KMS-11 (cell line): Measurements from ENCODE around the gene DLG2.

Experiments used
- H2AFZ ChIP-seq: fragments of 200-600 bp; sonication (generic); 2 replicates; pipeline ENCODE4 v1.6.1; 2016; ENCODE audit warnings: antibody characterized with exemption, mixed run types, low read depth
- H3K27ac ChIP-seq: fragments of 200-600 bp; sonication (generic); 2 replicates; pipeline ENCODE4 v1.6.1; 2016; ENCODE audit warnings: mild to moderate bottlenecking, mixed run types
- H3K27me3 ChIP-seq: fragments of 200-600 bp; sonication (generic); 2 replicates; pipeline ENCODE4 v1.6.1; 2017; ENCODE audit warnings: mild to moderate bottlenecking, low read depth, mixed run types, moderate library complexity; ENCODE audit not compliant: insufficient read depth
- H3K36me3 ChIP-seq: fragments of 200-600 bp; sonication (generic); 2 replicates; pipeline ENCODE4 v1.6.1; 2017; ENCODE audit warnings: mild to moderate bottlenecking, mixed run types; ENCODE audit not compliant: insufficient read depth
- H3K4me1 ChIP-seq: fragments of 200-600 bp; sonication (generic); 2 replicates; pipeline ENCODE4 v1.6.1; 2016; ENCODE audit warnings: mild to moderate bottlenecking, low read depth, mixed run types; ENCODE audit not compliant: poor library complexity, severe bottlenecking
- H3K4me2 ChIP-seq: fragments of 200-600 bp; sonication (generic); 2 replicates; pipeline ENCODE4 v1.7.0; 2016; ENCODE audit warnings: mild to moderate bottlenecking, mixed run types
- H3K4me3 ChIP-seq: fragments of 200-600 bp; sonication (generic); IDR thresholded peaks from 2 replicates; pipeline ENCODE4 v1.6.1; 2017; ENCODE audit warnings: low read depth, low read length, mixed read lengths; ENCODE audit not compliant: insufficient read depth
- H3K79me2 ChIP-seq: fragments of 200-600 bp; sonication (generic); 2 replicates; pipeline ENCODE4 v1.6.1; 2016; ENCODE audit warnings: low read depth, mixed run types; ENCODE audit not compliant: insufficient read depth
- H3K9ac ChIP-seq: fragments of 200-600 bp; sonication (generic); 2 replicates; pipeline ENCODE4 v1.6.1; 2016; ENCODE audit warnings: mild to moderate bottlenecking, mixed run types
- H4K20me1 ChIP-seq: fragments of 200-600 bp; sonication (generic); 2 replicates; pipeline ENCODE4 v1.6.1; 2016; ENCODE audit warnings: mild to moderate bottlenecking, mixed run types; ENCODE audit not compliant: insufficient read depth
- CTCF ChIP-seq: fragments of 200-600 bp; sonication (generic); conservative IDR thresholded peaks from 2 replicates; pipeline ENCODE4 v1.6.1; 2017; ENCODE audit warnings: low read depth, mild to moderate bottlenecking, antibody characterized with exemption, low read length, moderate library complexity, mixed read lengths

DLG2 gene

DNA sequence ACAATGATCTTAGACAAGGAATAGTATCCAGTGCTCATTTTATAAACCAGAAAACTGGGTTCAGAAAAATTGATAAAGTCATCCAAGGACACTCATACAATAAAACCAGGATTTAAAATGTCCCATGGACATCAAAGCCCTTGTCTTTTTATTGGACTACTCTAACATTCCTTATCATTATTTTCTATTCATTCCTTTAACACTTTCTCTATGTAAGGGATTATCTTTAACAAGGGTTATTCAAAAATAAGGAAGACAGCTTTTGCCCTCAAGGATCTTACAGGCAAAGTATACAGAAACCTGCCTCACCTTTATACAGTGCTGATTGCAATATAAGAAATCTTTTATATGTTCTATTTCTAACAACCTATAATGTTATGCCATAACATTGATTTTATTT, 790.8 kb downstream of the DLG2 start:
- Histone ChIP-seq H3K4me2 (no peak overlapping the region), H3K4me1 (peaks cover 25% of the 10 kb centered on the region), H4K20me1 (no peaks in the 10 kb centered on the region), H3K79me2 (no peaks in the 10 kb centered on the region), H3K27me3 (0 out of 2 replicates have a peak, but pooled peaks cover 8% of the 10 kb centered on the region), H3K9ac (no peak overlapping the region), H2AFZ (no peak overlapping the region), H3K27ac (no peak overlapping the region), H3K36me3 (no peaks in the 10 kb centered on the region), H3K4me3 (no peak overlapping the region)
- TF ChIP-seq CTCF, result no peak

DNA sequence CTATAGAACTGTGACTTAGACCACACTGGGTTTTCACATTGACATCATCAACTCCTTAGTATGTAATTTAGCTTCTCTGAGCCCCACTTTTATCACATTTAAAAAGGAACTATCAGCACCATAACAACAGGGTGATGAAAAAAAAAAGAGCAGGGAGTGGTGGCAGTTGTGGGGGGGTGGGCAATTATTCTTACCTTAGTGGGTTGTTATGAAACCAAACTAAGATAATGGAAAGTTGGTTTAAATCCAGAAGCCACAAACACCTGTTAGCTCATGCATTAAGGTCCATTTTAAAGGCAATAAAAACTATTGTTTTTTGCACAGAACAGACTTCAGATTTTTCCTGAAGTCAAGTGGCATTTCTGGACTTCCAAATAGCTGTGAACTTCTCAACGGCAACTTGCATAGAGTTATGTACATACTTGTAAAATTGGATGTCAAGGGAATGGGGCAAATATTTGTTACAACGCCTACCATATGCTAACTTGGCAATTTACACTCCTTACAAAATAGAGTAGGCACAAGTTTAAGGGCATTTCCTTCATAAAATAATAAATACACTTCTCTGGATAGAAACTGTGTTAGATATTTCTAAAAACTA, 793.6 kb downstream of the DLG2 start:
- H3K27ac ChIP-seq, result no peak overlapping the region

GRCh38 chr11:84830372-84830771, 796.8 kb downstream of the DLG2 start:
- Histone ChIP-seq H3K27ac (no peak overlapping the region), H3K4me2 (no peak overlapping the region), H3K79me2 (no peaks in the 10 kb centered on the region), H2AFZ (no peak overlapping the region), H3K9ac (no peak overlapping the region), H3K36me3 (no peaks in the 10 kb centered on the region), H3K27me3 (0 out of 2 replicates have a peak, but pooled peaks cover 8% of the 10 kb centered on the region), H3K4me3 (no peak overlapping the region), H3K4me1 (peaks cover 25% of the 10 kb centered on the region), H4K20me1 (no peaks in the 10 kb centered on the region)
- no peak for TF ChIP-seq CTCF

More for the DNA sequence above, 793.6 kb downstream of the DLG2 start:
- H3K4me3 ChIP-seq, result no peak overlapping the region
- H3K4me2 ChIP-seq, result peak overlapping the region; percentile 50
- no peak for TF ChIP-seq CTCF
- H4K20me1 ChIP-seq, result no peaks in the 10 kb centered on the region
- no peaks in the 10 kb centered on the region for H3K36me3 ChIP-seq
- no peak overlapping the region for H2AFZ ChIP-seq
- H3K27me3 ChIP-seq, result 0 out of 2 replicates have a peak, but pooled peaks cover 8% of the 10 kb centered on the region
- H3K9ac ChIP-seq, result no peak overlapping the region
- H3K79me2 ChIP-seq, result no peaks in the 10 kb centered on the region
- H3K4me1 ChIP-seq, result peaks cover 25% of the 10 kb centered on the region

DNA sequence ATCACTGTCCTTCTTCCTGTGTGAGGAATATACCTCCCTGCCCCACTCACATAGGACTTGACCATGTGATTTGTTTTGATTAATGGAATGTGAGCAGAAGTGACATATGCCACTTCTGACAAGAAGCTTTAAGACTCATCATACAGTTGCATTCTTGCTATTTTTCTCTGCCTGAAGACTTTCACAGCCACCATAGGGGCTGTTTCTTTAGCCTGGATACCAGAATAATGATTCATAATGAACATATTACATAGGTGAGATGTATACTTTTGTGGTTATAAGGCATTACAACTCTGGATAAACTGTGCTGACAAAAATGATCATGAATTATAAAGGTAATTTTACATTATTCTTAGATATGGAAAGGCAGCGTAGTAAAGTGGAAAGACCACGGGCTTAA, 798.0 kb downstream of the DLG2 start:
- Histone ChIP-seq H3K4me2 (no peak overlapping the region), H3K9ac (no peak overlapping the region), H3K79me2 (no peaks in the 10 kb centered on the region), H3K4me3 (no peak overlapping the region), H2AFZ (no peak overlapping the region), H3K27me3 (0 out of 2 replicates have a peak, but pooled peaks cover 8% of the 10 kb centered on the region), H3K4me1 (peaks cover 22% of the 10 kb centered on the region), H4K20me1 (no peaks in the 10 kb centered on the region), H3K27ac (no peak overlapping the region), H3K36me3 (no peaks in the 10 kb centered on the region)
- TF ChIP-seq CTCF, result no peak
